22Rv1 (cell line): ENCODE results near the gene DIRAS1.

ENCODE experiments used
- H3K27ac ChIP-seq: fragments of 450-650 bp; 2 replicates; pipeline ENCODE4 v1.5.1; 2017
- ZFX ChIP-seq: fragments of 450-650 bp; IDR thresholded peaks from 2 replicates; pipeline ENCODE4 v1.6.1; 2017; ENCODE audit warnings: antibody characterized with exemption, borderline replicate concordance
- TF ChIP-seq, protein P1 (sequence below): fragments of 450-650 bp; IDR thresholded peaks from 2 replicates; pipeline ENCODE4 v1.5.1; 2017; ENCODE audit warnings: mild to moderate bottlenecking

DIRAS1 gene

DNA sequence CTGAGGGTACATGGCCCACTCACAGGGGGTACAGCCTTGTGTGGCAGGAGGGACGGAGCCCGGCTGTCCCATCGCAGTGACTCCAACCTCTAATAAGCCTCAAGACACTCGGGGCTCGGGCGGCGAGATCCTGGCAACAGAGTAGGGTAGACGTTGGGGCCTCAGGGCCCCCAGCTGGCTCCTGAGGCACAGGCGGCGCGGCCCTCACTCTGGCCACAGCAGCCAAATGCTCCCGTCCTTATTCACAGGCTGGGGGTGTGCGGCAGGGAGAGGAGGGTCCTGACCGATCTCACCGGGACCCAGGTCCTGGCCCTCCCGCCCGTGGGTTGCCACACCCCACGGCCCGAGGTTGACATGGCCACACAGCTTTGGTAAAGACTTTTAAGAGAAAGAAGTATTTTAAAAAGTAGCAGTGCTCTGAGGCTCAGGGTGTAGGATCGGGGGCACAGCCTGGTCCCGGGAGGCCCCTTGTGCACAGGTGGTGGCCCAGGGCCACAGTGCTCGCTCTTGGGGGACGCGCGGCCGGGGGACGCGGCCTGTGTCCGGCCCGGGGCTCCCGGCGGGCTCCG lies 11.1 kb upstream of the DIRAS1 start:
- no peak overlapping the region for H3K27ac ChIP-seq
- TF ChIP-seq, protein P1, sequence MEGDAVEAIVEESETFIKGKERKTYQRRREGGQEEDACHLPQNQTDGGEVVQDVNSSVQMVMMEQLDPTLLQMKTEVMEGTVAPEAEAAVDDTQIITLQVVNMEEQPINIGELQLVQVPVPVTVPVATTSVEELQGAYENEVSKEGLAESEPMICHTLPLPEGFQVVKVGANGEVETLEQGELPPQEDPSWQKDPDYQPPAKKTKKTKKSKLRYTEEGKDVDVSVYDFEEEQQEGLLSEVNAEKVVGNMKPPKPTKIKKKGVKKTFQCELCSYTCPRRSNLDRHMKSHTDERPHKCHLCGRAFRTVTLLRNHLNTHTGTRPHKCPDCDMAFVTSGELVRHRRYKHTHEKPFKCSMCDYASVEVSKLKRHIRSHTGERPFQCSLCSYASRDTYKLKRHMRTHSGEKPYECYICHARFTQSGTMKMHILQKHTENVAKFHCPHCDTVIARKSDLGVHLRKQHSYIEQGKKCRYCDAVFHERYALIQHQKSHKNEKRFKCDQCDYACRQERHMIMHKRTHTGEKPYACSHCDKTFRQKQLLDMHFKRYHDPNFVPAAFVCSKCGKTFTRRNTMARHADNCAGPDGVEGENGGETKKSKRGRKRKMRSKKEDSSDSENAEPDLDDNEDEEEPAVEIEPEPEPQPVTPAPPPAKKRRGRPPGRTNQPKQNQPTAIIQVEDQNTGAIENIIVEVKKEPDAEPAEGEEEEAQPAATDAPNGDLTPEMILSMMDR = no peak
- TF ChIP-seq ZFX = no peak

DNA sequence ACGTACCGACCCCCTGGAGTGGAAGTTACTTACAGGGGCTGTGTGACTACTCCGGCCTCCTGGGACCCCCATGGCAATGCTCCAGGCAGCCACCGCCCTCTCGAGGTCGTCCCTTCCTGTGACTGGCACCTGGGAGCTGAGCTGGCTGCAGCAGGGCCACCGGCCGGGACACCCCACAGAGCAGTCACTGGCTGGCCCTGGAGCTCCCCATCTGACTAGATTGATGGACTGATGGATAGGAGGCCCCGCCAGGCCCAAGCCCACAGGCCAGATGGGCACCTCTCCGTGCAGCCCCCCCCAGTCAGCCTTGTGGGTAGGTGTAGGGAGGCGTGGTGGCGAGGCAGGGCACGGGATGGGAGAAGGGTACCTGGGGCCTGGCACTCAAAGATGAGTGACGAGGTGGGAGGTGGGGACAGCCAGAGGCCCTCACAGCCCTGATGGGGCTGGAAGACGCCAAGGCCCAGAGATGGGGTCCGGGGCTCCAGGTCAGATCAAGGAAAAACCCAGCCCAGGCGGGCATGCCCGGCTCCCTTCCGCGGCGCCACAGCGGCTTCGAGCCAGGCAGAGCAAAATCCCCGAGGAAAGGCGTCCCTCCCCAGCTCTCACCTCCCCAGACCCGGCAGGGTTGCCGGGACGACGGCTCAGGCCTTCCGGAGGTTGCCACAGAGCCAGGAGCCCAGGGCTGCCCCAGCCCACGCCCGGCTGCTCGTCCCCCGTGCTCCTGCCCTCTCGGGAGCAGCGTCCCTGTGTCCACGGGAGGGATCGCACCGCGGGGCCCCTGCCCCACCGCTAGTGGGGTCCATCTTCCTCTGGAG lies 10.2 kb upstream of the DIRAS1 start:
- no peak for TF ChIP-seq ZFX
- TF ChIP-seq, protein P1 = no peak
- H3K27ac ChIP-seq = no peak overlapping the region

DNA sequence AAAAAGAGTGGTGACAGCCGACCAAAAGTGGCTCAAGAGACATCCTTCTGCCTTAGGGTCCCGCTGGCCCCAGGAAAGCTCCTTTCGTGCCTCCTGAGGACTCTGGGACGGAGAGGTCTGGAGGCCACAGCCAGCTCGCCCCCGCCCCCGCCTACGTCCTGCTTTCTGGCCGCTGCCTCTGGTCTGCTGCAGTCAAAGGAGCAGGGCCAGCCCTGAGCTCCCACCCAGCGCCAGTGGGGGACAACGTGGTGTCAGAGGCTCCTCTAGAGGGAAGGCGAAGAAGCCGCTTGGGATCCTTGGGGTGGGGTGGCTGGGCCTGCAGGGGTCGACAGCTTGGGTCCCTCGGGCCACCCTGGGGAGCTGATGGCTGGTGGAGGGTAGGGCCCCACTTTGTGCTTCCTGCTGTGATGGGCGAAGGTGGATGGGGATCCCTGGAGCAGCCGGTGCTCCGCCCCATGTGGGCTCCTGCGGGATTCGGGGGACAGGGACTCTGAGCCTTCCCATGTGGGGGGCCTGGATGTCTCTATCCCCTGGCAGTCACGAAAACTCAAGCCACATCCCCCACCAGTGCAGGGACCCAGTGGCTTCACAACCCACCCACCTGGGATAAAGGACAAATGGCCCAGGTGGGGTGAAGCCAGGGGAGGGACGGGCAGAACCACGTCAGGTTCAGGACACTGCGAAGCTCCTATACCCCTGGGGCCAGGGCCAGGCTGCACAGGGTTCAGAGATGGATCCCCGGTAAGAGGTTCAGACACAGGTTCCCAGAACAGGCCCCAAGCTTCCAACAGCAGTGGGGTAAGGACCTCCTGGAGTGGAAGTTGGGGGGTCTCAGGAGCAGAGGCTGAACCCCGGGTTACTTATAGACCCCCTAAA lies 9.0 kb upstream of the DIRAS1 start:
- H3K27ac ChIP-seq = no peak overlapping the region
- TF ChIP-seq, protein P1 = no peak
- TF ChIP-seq ZFX = no peak

DNA sequence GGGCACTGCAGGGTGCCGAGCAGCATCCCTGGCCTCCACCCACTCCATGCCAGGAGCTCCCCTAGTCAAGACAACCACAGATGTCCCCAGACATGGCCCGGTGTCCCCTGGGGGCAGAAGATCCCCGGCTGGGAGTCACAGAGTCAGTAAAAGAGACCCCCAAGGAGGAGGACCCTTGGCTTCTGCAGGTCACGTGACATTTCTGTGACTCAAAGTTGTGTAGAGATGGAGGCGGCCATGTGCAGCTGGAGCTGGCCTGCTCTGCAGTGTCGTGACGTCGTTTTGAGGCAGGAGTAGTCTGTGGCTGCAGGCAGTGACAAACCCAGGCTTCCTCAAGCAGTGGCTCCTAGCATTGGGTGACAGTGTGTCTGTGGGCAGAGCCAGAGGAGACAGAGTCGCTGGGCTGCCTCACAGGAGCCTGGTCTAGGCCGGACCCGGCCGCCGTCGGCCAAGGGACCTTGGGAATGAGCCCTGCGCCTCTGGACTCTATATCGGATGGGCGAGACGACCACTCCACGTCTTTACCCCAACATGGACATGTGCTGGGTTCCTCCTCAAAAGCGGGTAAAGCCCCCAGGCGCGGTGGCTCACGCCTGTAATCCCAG lies 7.7 kb upstream of the DIRAS1 start:
- TF ChIP-seq, protein P1 = no peak
- no peak for TF ChIP-seq ZFX
- no peak overlapping the region for H3K27ac ChIP-seq

DNA sequence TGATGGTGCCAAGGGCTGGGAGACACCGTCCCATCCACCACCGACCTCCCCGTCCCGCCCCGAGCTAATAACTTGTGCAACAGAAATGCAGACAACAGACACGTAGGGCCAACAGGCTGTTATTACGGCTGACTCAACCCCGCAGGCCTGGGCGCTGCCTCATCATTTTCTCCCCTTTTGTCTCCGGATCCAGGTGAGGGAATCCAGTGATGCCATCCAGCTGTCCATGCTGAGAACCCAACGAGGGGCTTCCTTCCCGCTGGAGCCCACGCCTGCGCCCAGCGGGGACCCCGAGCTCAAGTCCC lies 6.4 kb upstream of the DIRAS1 start:
- no peak overlapping the region for H3K27ac ChIP-seq
- no peak for TF ChIP-seq ZFX
- TF ChIP-seq, protein P1 = no peak

DNA sequence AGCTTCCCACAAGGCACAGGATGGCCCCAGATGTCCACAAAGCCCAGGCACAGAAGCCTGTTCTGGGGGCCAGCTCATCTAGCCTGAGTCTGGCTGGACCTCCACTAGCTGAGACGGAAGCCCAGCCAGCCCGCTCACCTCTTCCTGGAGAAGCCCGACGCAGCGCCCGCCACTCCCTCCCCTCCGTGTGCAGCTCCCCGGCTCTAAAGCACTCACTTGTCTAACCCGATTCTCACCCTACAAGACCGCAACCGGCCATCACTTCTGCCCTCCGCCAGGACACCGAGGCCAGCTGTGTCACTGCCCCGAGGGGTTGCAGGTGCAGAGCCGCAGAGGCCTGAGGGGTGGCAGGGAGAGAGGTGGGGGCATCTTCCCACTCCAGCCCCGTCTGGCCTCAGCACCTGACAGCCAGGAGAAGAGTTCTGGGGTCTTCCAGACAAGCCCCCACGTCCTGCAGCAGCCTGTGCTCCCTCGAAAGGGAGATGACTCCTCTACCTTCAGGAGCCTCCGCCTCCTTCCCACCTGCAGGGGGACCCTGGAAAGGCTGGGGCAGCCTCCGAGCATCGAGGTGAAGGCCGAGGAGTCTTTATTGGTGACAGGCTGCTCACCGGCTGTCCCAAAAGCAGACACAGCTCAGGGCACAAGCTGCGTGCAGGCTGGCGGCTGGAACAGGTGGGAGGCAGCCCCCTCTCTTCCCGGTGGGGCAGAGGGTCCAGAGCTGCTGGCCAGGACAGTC lies 5.9 kb upstream of the DIRAS1 start:
- H3K27ac ChIP-seq = no peak overlapping the region
- TF ChIP-seq, protein P1 = no peak
- no peak for TF ChIP-seq ZFX
